Stimulated activated naive CD4-positive, alpha-beta T cell treated with Interleukin-2 at 50 U/mL for 16 hours (primary cell): ENCODE results near the gene CES4A.
"Not testable (repeated sequence)": the region's sequence is repeated elsewhere in the genome, so short reads cannot be mapped to it uniquely, and the experiment has no call there.

Source experiments
- DNase-seq: peaks from one replicate; lab custom pipeline; 2025; lab: John Stamatoyannopoulos, UW

Gene CES4A

GRCh38 chr16:66988197-66988788 lies at the start of gene CES4A:
CES4A (plus strand) TSS chr16:66988589; CDS start chr16:66988773, 184 bp downstream.
- no peak for DNase-seq

GRCh38 chr16:66939366-66939765 lies 49.0 kb upstream of the CES4A start:
- no peak for DNase-seq

- no peak for DNase-seq
Measured at GRCh38 chr16:66940236-66940635, 48.2 kb upstream of the CES4A start.

GRCh38 chr16:66942981-66943380 lies 45.4 kb upstream of the CES4A start:
- DNase-seq = no peak

GRCh38 chr16:66943426-66944053 lies 44.8 kb upstream of the CES4A start:
- no peak for DNase-seq

- no peak for DNase-seq
Measured at GRCh38 chr16:66944054-66944441, 44.3 kb upstream of the CES4A start.

GRCh38 chr16:66944971-66945370 lies 43.4 kb upstream of the CES4A start:
- DNase-seq = not testable (repeated sequence)

GRCh38 chr16:66945939-66946338 lies 42.5 kb upstream of the CES4A start:
- no peak for DNase-seq

- no peak for DNase-seq
Measured at GRCh38 chr16:66946541-66946940, 41.8 kb upstream of the CES4A start.

GRCh38 chr16:66946974-66947301 lies 41.5 kb upstream of the CES4A start:
- DNase-seq = no peak

- DNase-seq = peak; percentile 68
Measured at GRCh38 chr16:66947302-66948065, 40.9 kb upstream of the CES4A start.

- DNase-seq = no peak
Measured at GRCh38 chr16:66948134-66948836, 40.1 kb upstream of the CES4A start.

GRCh38 chr16:66948837-66949225 lies 39.6 kb upstream of the CES4A start:
- DNase-seq = no peak

GRCh38 chr16:66949472-66949871 lies 38.9 kb upstream of the CES4A start:
- DNase-seq = no peak

- no peak for DNase-seq
Measured at GRCh38 chr16:66950437-66950836, 38.0 kb upstream of the CES4A start.

- no peak for DNase-seq
Measured at GRCh38 chr16:66950971-66951790, 37.2 kb upstream of the CES4A start.

- DNase-seq = no peak
Measured at GRCh38 chr16:66952430-66953110, 35.8 kb upstream of the CES4A start.

GRCh38 chr16:66953462-66954096 lies 34.8 kb upstream of the CES4A start:
- DNase-seq = no peak

GRCh38 chr16:66954097-66954659 lies 34.2 kb upstream of the CES4A start:
- peak; percentile 65 for DNase-seq

GRCh38 chr16:66955363-66956153 lies 32.8 kb upstream of the CES4A start:
- DNase-seq = not testable (repeated sequence)
